Loucy (cell line): ENCODE data around the gene TANGO2.

ENCODE experiments used
- H2AFZ ChIP-seq: fragments of 200-600 bp; sonication (generic); 2 replicates; pipeline ENCODE4 v1.6.0; 2016; ENCODE audit warnings: antibody characterized with exemption, mild to moderate bottlenecking, low read length, moderate library complexity
- H3F3A ChIP-seq: fragments of 200-600 bp; 2 replicates; pipeline ENCODE4 v1.6.0; 2016; ENCODE audit warnings: antibody characterized with exemption, low read depth, mild to moderate bottlenecking
- H3K27me3 ChIP-seq: fragments of 200-600 bp; sonication (generic); 2 replicates; pipeline ENCODE4 v1.6.1; 2014; ENCODE audit warnings: low read length, mild to moderate bottlenecking; ENCODE audit not compliant: insufficient read depth, poor library complexity, severe bottlenecking
- H3K36me3 ChIP-seq: fragments of 200-600 bp; sonication (generic); 2 replicates; pipeline ENCODE4 v1.6.1; 2016; ENCODE audit warnings: low read length; ENCODE audit not compliant: insufficient read depth
- H3K4me1 ChIP-seq: fragments of 200-600 bp; sonication (generic); 2 replicates; pipeline ENCODE4 v1.5.1; 2014; ENCODE audit warnings: low read length, mild to moderate bottlenecking; ENCODE audit not compliant: insufficient read depth, poor library complexity, severe bottlenecking
- H3K4me2 ChIP-seq: fragments of 200-600 bp; sonication (generic); 2 replicates; pipeline ENCODE4 v1.6.0; 2014; ENCODE audit warnings: antibody characterized with exemption, low read length, low read depth, mild to moderate bottlenecking; ENCODE audit not compliant: poor library complexity, severe bottlenecking
- H3K4me3 ChIP-seq: fragments of 200-600 bp; sonication (generic); 2 replicates; pipeline ENCODE4 v1.5.1; 2014; ENCODE audit warnings: low read length, mild to moderate bottlenecking, mixed read lengths; ENCODE audit not compliant: poor library complexity, severe bottlenecking
- H3K79me2 ChIP-seq: fragments of 200-600 bp; sonication (generic); 2 replicates; pipeline ENCODE4 v1.6.1; 2014; ENCODE audit warnings: low read length; ENCODE audit not compliant: insufficient read depth
- H3K9ac ChIP-seq: fragments of 200-600 bp; sonication (generic); 2 replicates; pipeline ENCODE4 v1.6.0; 2014; ENCODE audit warnings: mild to moderate bottlenecking, low read depth, low read length, moderate library complexity; ENCODE audit not compliant: poor library complexity, severe bottlenecking
- H3K9me2 ChIP-seq: fragments of 200-600 bp; sonication (generic); replicated peaks from 2 replicates; pipeline ENCODE4 v1.6.1; 2016; ENCODE audit warnings: low read depth, low read length, mixed read lengths
- H3K9me3 ChIP-seq: fragments of 200-600 bp; sonication (generic); 2 replicates; pipeline ENCODE4 v1.6.1; 2014; ENCODE audit warnings: mild to moderate bottlenecking, antibody characterized with exemption, low read length, low read depth; ENCODE audit not compliant: insufficient read depth
- H4K20me1 ChIP-seq: fragments of 200-600 bp; sonication (generic); 2 replicates; pipeline ENCODE4 v1.6.0; 2014; ENCODE audit warnings: antibody characterized with exemption, low read length, mild to moderate bottlenecking; ENCODE audit not compliant: insufficient read depth, poor library complexity, severe bottlenecking
- EZH2phosphoT487 ChIP-seq: fragments of 200-600 bp; IDR thresholded peaks from 2 replicates; pipeline ENCODE4 v1.6.1; 2018; ENCODE audit warnings: antibody characterized with exemption, mild to moderate bottlenecking, moderate library complexity, borderline replicate concordance
- TF ChIP-seq, protein P1 (sequence below): fragments of 200-600 bp; sonication (generic); conservative IDR thresholded peaks from 2 replicates; pipeline ENCODE4 v1.5.1; 2014; ENCODE audit warnings: mild to moderate bottlenecking, antibody characterized with exemption, low read length

The TANGO2 gene

DNA sequence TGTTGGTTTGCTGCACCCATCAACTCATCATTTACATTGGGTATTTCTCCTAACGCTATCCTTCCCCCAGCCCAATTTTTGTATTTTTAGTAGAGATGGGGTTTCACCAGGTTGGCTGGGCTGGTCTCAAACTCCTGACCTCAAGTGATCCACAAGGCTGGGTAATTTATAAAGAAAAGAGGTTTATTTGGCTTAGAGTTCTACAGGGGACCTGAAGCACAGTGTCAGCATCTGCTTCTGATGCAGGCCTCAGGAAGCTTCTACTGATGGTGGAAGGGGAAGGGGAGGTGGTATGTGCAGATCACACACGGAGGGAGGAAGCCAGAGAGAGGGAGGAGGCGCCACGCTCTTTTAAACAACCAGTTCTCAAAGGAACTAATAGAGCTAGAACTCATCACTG lies 25.8 kb downstream of the TANGO2 start:
- no peaks in the 10 kb centered on the region for H3K4me1 ChIP-seq
- no peak overlapping the region for H3K9ac ChIP-seq
- H3F3A ChIP-seq: no peaks in the 10 kb centered on the region
- H3K9me2 ChIP-seq: no peaks in the 10 kb centered on the region
- H3K4me3 ChIP-seq: no peak overlapping the region
- TF ChIP-seq, protein P1, sequence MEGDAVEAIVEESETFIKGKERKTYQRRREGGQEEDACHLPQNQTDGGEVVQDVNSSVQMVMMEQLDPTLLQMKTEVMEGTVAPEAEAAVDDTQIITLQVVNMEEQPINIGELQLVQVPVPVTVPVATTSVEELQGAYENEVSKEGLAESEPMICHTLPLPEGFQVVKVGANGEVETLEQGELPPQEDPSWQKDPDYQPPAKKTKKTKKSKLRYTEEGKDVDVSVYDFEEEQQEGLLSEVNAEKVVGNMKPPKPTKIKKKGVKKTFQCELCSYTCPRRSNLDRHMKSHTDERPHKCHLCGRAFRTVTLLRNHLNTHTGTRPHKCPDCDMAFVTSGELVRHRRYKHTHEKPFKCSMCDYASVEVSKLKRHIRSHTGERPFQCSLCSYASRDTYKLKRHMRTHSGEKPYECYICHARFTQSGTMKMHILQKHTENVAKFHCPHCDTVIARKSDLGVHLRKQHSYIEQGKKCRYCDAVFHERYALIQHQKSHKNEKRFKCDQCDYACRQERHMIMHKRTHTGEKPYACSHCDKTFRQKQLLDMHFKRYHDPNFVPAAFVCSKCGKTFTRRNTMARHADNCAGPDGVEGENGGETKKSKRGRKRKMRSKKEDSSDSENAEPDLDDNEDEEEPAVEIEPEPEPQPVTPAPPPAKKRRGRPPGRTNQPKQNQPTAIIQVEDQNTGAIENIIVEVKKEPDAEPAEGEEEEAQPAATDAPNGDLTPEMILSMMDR: no peak
- TF ChIP-seq EZH2phosphoT487: no peak
- no peaks in the 10 kb centered on the region for H3K79me2 ChIP-seq
- H3K9me3 ChIP-seq: no peaks in the 10 kb centered on the region
- no peak overlapping the region for H2AFZ ChIP-seq
- H3K4me2 ChIP-seq: no peak overlapping the region
- no peaks in the 10 kb centered on the region for H3K27me3 ChIP-seq
- H3K36me3 ChIP-seq: no peaks in the 10 kb centered on the region; the same call in 1 of the 2 replicates
- H4K20me1 ChIP-seq: no peaks in the 10 kb centered on the region

DNA sequence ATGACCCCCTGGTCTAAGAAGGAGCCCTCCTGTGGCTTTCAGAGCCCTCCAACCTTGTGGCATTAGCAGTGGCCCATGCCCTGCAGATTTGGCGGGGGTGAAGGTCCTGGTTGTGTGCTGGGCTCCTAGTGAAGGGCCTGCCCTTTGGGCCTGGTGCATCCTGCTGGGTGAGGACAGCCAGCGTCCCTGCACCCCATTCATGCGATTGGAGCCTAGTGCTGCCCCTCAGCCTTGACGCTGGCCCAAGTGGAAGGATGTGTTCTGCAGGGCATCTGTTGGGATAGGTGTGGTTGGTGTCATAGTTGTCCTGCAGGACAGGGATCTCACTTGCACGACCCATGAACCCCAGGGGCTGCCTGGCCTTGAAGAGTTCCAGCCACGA lies 31.0 kb downstream of the TANGO2 start:
- Histone ChIP-seq H2AFZ (no peak overlapping the region), H3K9me3 (no peaks in the 10 kb centered on the region), H3K9ac (no peak overlapping the region), H3K27me3 (no peaks in the 10 kb centered on the region), H3K4me2 (no peak overlapping the region), H3K36me3 (peaks cover 15% of the 10 kb centered on the region; the same call in 1 of the 2 replicates), H3K4me1 (no peaks in the 10 kb centered on the region), H3K9me2 (no peaks in the 10 kb centered on the region), H3F3A (no peaks in the 10 kb centered on the region), H4K20me1 (no peaks in the 10 kb centered on the region), H3K79me2 (no peaks in the 10 kb centered on the region), H3K4me3 (no peak overlapping the region)
- no peak for TF ChIP-seq EZH2phosphoT487
- TF ChIP-seq, protein P1: no peak

DNA sequence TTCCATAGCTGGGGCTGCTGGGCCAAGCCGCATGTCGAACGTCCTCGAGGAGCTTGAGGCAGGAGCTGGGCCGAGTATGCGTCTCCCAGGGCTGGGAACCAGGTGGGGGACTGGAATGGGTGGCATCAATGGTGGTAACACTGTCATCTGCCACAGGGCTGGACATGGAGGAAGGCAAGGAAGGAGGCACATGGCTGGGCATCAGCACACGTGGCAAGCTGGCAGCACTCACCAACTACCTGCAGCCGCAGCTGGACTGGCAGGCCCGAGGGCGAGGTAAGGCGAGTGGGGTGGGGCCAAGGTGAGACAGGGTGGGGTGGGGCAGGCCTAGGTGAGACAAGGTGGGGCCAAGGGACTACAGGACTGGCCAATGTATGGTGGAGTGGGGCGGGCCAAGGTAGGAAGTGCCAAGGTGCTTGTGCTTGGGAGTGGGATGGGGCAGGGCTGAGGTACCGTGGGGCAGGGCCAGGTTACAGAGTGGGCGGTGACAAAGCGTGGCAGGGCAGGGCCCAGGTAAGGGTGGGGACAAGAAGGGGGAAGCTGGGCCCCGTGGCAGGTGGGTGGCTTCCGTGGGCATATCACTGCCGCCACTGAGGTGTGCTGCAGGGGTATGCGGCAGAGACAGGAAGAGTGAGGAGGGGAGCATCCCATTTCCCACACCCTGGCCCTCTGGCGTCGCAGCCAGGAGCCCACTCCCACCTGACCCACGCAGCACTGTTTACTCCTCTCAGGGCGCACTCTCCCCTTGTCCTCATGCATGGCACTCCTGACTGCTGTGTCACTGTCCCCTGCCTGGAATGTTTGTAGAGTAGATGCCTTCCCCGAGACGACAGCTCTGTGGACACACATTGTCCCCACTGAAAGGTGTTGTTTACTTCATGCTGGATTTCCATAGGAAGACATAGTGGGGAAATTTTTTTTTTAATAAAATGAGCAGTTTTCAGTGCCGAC lies 31.7 kb downstream of the TANGO2 start:
- H2AFZ ChIP-seq: no peak overlapping the region
- no peak overlapping the region for H3K4me3 ChIP-seq
- H3F3A ChIP-seq: no peaks in the 10 kb centered on the region
- no peaks in the 10 kb centered on the region for H3K27me3 ChIP-seq
- H3K4me1 ChIP-seq: no peaks in the 10 kb centered on the region
- no peak overlapping the region for H3K9ac ChIP-seq
- peaks cover 15% of the 10 kb centered on the region; the same call in 1 of the 2 replicates for H3K36me3 ChIP-seq
- no peak for TF ChIP-seq EZH2phosphoT487
- TF ChIP-seq, protein P1: no peak
- H3K9me3 ChIP-seq: no peaks in the 10 kb centered on the region
- no peaks in the 10 kb centered on the region for H3K9me2 ChIP-seq
- H3K4me2 ChIP-seq: no peak overlapping the region
- H3K79me2 ChIP-seq: no peaks in the 10 kb centered on the region
- no peaks in the 10 kb centered on the region for H4K20me1 ChIP-seq
